K562 (cell line): ENCODE measurements around the gene RIIAD1. TPM values are rescaled to one million over a fixed set of nuclear protein-coding genes. Genes with fewer than 3 reads are reported as not detected.

ENCODE experiments used
- ATAC-seq: fragments of 200-7000 bp; cut with Tn5 transposase; 3 replicates; pipeline ENCODE4 v1.9.1; 2020; ENCODE audit warnings: moderate library complexity
- BruUV-seq: library from RNA; stranded (reverse); fragments of 400-500 nt; replicated peaks from 2 replicates; lab custom pipeline; 2021; lab: Mats Ljungman, UMichigan
- CTCF ChIA-PET: fragments of 300-600 bp; formaldehyde crosslinking; extraction: SDS; loops from one replicate; lab custom pipeline; 2021; ENCODE audit warnings: low intra/inter-chr PET ratio; lab: Yijun Ruan, JAX
- POLR2A ChIA-PET: fragments of 300-600, 350-650 bp; sonication (Branson Sonifier 250); formaldehyde crosslinking; extraction: SDS; loops from one replicate; lab custom pipeline; 2021; ENCODE audit warnings: antibody characterized with exemption, inconsistent platforms; lab: Yijun Ruan, JAX
- DNase-seq, 4 experiments: peaks; one replicate each; pipeline versions ENCODE4 v3.0.0 to v3.0.0-alpha.2; 2011 to 2018; ENCODE audit warnings: low spot score in 3 of 4, mixed read lengths in 3 of 4; ENCODE audit errors: extremely low read depth in 1 of 4
- FAIRE-seq: peaks from 2 replicates; lab custom pipeline; 2011; peaks lifted over from hg19 to GRCh38; lab: Jason Lieb, UNC
- H2AFZ ChIP-seq: 2 replicates; pipeline ENCODE4 v1.6.0; 2011; ENCODE audit warnings: low read depth, low read length, control low read depth, inconsistent platforms
- H3K27ac ChIP-seq: fragments of 200-600 bp; 3 replicates; pipeline ENCODE4 v1.8.0; 2011; ENCODE audit warnings: low read depth, mild to moderate bottlenecking, control low read depth, inconsistent platforms, low read length, moderate library complexity, mixed read lengths; ENCODE audit errors: extremely low read depth
- H3K27me3 ChIP-seq, 2 experiments: fragments of 300-600 bp in 1 of 2; 2 replicates in 1 of 2; 3 replicates in 1 of 2; pipeline versions ENCODE4 v1.6.0 to v1.8.0; 2011; ENCODE audit warnings: inconsistent platforms in 2 of 2, low read length in 2 of 2, mild to moderate bottlenecking in 1 of 2, mixed read lengths in 1 of 2, moderate library complexity in 1 of 2; ENCODE audit not compliant: control insufficient read depth in 2 of 2, insufficient read depth in 2 of 2
- H3K36me3 ChIP-seq: fragments of 300-600 bp; 3 replicates; pipeline ENCODE4 v1.8.0; 2011; ENCODE audit warnings: mild to moderate bottlenecking, low read length, inconsistent platforms; ENCODE audit not compliant: control insufficient read depth, insufficient read depth
- H3K4me1 ChIP-seq, 2 experiments: fragments of 200-600 bp in 1 of 2; replicated peaks in 1 of 2; 2 replicates in 1 of 2; 3 replicates in 1 of 2; pipeline versions ENCODE4 v1.5.1 to v1.8.0; 2011; ENCODE audit warnings: inconsistent platforms in 2 of 2, low read length in 2 of 2, mild to moderate bottlenecking in 1 of 2, mixed read lengths in 1 of 2, moderate library complexity in 1 of 2; ENCODE audit not compliant: control insufficient read depth in 2 of 2, insufficient read depth in 2 of 2
- H3K4me2 ChIP-seq: 2 replicates; pipeline ENCODE4 v1.6.1; 2011; ENCODE audit warnings: low read length, control low read depth, inconsistent platforms, mixed read lengths; ENCODE audit not compliant: insufficient read depth
- H3K4me3 ChIP-seq: fragments of 200-600 bp; sonication (generic), shearing (Covaris generic); 2 replicates; pipeline ENCODE4 v1.5.1; 2016; ENCODE audit warnings: control low read depth, inconsistent platforms
- H3K79me2 ChIP-seq: fragments of 200-600 bp; 3 replicates; pipeline ENCODE4 v1.8.0; 2011; ENCODE audit warnings: low read length, inconsistent platforms; ENCODE audit not compliant: control insufficient read depth, insufficient read depth
- H3K9ac ChIP-seq, 2 experiments: 2 replicates each; pipeline versions ENCODE4 v1.6.0 to v1.6.1; 2011; ENCODE audit warnings: low read depth in 2 of 2, low read length in 2 of 2, control low read depth in 1 of 2, inconsistent platforms in 1 of 2, mild to moderate bottlenecking in 1 of 2, mixed read lengths in 1 of 2; ENCODE audit not compliant: insufficient read depth in 1 of 2
- H3K9me1 ChIP-seq: one replicate; pipeline ENCODE4 v1.6.0; 2011; ENCODE audit warnings: inconsistent platforms, mild to moderate bottlenecking, low read length, moderate library complexity; ENCODE audit not compliant: control insufficient read depth, insufficient read depth
- H3K9me3 ChIP-seq: replicated peaks from 2 replicates; pipeline ENCODE4 v1.5.1; 2011; ENCODE audit warnings: low read depth, low read length, inconsistent platforms; ENCODE audit not compliant: control insufficient read depth, insufficient read depth
- H4K20me1 ChIP-seq: replicated peaks from 2 replicates; pipeline ENCODE4 v1.6.1; 2011; ENCODE audit warnings: low read length, inconsistent platforms, mixed read lengths; ENCODE audit not compliant: control insufficient read depth, insufficient read depth
- ID3 ChIP-seq, 2 experiments: fragments of 250-450 bp in 1 of 2; fragments of 450-650 bp in 1 of 2; sonication (Bioruptor Pico) in 1 of 2; IDR thresholded peaks; 2 replicates each; pipeline versions ENCODE4 v1.6.1 to v1.8.0; 2016 to 2021; ENCODE audit warnings: mild to moderate bottlenecking in 2 of 2, moderate library complexity in 2 of 2, missing compliant biosample characterization in 1 of 2, missing genetic modification characterization in 1 of 2
- NFIC ChIP-seq: fragments of 450-650 bp; IDR thresholded peaks from 2 replicates; pipeline ENCODE4 v1.6.1; 2017; ENCODE audit warnings: mild to moderate bottlenecking, inconsistent platforms
- NFIX ChIP-seq: fragments of 250-450 bp; sonication (Bioruptor Pico); IDR thresholded peaks from 2 replicates; pipeline ENCODE4 v1.4.0; 2020; ENCODE audit warnings: low read depth, mild to moderate bottlenecking, moderate library complexity
- WGBS: fragments of 100-300 bp; shearing (Covaris generic); methylation state at CpG from one replicate; pipeline ENCODE4 v1.1.6; 2016; ENCODE audit warnings: low coverage, mixed read lengths; ENCODE audit not compliant: insufficient coverage; ENCODE audit errors: missing lambda C conversion rate; 5-methylcytosine and 5-hydroxymethylcytosine counted together
- in situ Hi-C: fragments of 300-500 bp; cut with MboI; formaldehyde crosslinking; loops from 4 replicates; pipeline ENCODE4 v1.15.0; 2018; ENCODE audit warnings: inconsistent platforms, mixed read lengths
- intact Hi-C: fragments of 100-400 bp; cut with micrococcal nuclease; formaldehyde crosslinking; loops from 2 replicates; pipeline ENCODE4 v1.14.2; 2022
- polyA plus RNA-seq, 8 experiments: library from polyadenylated mRNA; depleted of rRNA in 4 of 8; stranded (reverse) in 5 of 8; unstranded in 3 of 8; fragments of >200 nt; fragmentation: Nextera tagmentation in 2 of 8; fragmentation: Illumina TruSeq in 1 of 8; extraction: Ambion mirVana in 2 of 8; extraction: Trizol in 1 of 8; gene quantifications; 2 replicates each; pipeline versions ENCODE4 v1.2.1 to v1.2.3, GENCODE V29; 2011 to 2014; ENCODE audit warnings: inconsistent platforms in 1 of 8, missing spikeins in 1 of 8
- total RNA-seq, 7 experiments: library from RNA; depleted of rRNA in 6 of 7; stranded (reverse); fragments of >200 nt in 6 of 7; fragmentation: Illumina TruSeq in 2 of 7; extraction: Trizol in 2 of 7; gene quantifications; 2 replicates each; pipeline versions ENCODE4 v1.2.1 to v1.2.3, GENCODE V29; 2011 to 2021; ENCODE audit warnings: low replicate concordance in 1 of 7

The RIIAD1 gene
- total and polyA plus RNA-seq, 9 of the 15 experiments (the other 6 are each of a cell fraction or from before 2014, with no cell fraction given), result not detected

- Histone ChIP-seq H3K79me2 (no peaks in the 10 kb centered on the region), H4K20me1 (peaks cover 20% of the 10 kb centered on the region), H3K36me3 (no peaks in the 10 kb centered on the region), H2AFZ (no peak overlapping the region), H3K27me3 (peaks cover 0 to 32% of the 10 kb centered on the region in 2 experiments; a peak in 2 of 5 replicates)
- no peak for DNase-seq
- BruUV-seq, result no TSS peak
- intact Hi-C loops, result no loop called here
- TF ChIP-seq ID3 (CRISPR knock-in tag; IDR thresholded peaks at IDR 0.05) (no peak), ID3 (tag; IDR thresholded peaks at IDR 0.05) (no peak), NFIC (peak; percentile 88), NFIX (CRISPR knock-in tag) (peak; percentile 70; the same call in 1 of the 2 replicates)
- TF ChIP-seq, all 486 proteins: peak for 2
- Histone ChIP-seq H3K4me2 (no peak overlapping the region), H3K9me3 (no peaks in the 10 kb centered on the region; the same call in 1 of the 2 replicates), H3K4me1 (peaks cover 0 to 13% of the 10 kb centered on the region in 2 experiments; a peak in 2 of 5 replicates), H3K4me3 (no peak overlapping the region), H3K9me1 (no peaks in the 10 kb centered on the region), H3K27ac (no peak overlapping the region), H3K9ac (0 out of 4 replicates have a peak overlapping the region, but pooled peaks of 1 of the 2 experiments have one; percentile 1)
- no peak for ATAC-seq
- WGBS, result 4% methylated on average over 19 of the region's 21 CpGs
- CTCF ChIA-PET, result no interaction called here
- POLR2A ChIA-PET, result no interaction called here
- FAIRE-seq, result no peak
- in situ Hi-C loops, result no loop called here
Measured at GRCh38 chr1:151706464-151707415, 14.6 kb upstream of the RIIAD1 start.
